ENCODE results near the gene TMEM271. TPM values are rescaled to one million over a fixed set of nuclear protein-coding genes. Genes with fewer than 3 reads are reported as not detected.

The TMEM271 gene
- total RNA-seq, 1 donor from 2014 or later = not detected

DNA sequence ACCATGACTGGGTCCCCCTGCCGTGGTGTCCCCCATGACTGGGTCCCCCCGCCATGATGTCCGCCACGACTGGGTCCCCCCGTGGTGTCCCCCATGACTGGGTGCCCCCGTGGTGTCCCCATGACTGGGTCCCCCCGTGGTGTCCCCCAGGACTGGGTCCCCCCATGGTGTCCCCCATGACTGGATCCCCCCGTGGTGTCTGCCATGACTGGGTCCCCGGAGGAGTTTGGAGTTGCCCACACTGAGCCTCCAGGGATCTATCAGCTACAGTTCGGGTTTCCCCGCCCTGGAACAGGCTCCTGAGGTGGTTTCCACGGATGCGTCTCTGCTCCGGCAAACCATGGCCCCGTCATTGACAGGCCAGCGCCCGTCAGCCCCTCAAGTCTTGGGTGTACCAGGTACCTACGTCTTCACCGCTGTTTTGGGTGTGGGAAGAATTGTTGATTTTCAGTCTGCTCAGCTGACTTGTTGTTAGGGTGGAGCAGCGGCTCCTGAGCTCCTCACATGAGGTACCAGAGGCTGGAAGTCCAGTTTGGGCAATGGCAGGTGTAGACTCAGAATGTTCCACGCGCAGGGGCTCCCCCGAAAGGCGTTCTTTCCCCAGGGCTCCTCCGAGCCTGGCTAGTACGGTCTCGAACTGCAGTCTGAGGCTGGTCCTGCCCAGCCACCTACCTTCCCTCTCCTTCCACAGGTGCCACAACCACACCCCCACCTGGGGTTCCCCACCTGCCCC, 41.0 kb upstream of the TMEM271 start:
- no peak for DNase-seq (ENCODE audit: low read depth)
- Histone ChIP-seq H3K27me3 (ENCODE audit: control insufficient read depth, insufficient read depth, low read length) (no peaks in the 10 kb centered on the region), H3K4me3 (ENCODE audit: low read depth, low read length) (no peak overlapping the region), H3K36me3 (ENCODE audit: control insufficient read depth, insufficient read depth, low read length) (no peaks in the 10 kb centered on the region)
- TF ChIP-seq CTCF (IDR thresholded peaks at IDR 0.05; ENCODE audit: insufficient read depth, low read length, poor library complexity, severe bottlenecking) = no peak

- no peak for TF ChIP-seq CTCF (IDR thresholded peaks at IDR 0.05; ENCODE audit: insufficient read depth, low read length, poor library complexity, severe bottlenecking)
- H3K36me3 ChIP-seq (ENCODE audit: control insufficient read depth, insufficient read depth, low read length) = no peaks in the 10 kb centered on the region
- H3K27me3 ChIP-seq (ENCODE audit: control insufficient read depth, insufficient read depth, low read length) = no peaks in the 10 kb centered on the region
- no peak for DNase-seq (ENCODE audit: low read depth)
- no peak overlapping the region for H3K4me3 ChIP-seq (ENCODE audit: low read depth, low read length)
Measured at GRCh38 chr4:616091-616490, 40.0 kb upstream of the TMEM271 start.

DNA sequence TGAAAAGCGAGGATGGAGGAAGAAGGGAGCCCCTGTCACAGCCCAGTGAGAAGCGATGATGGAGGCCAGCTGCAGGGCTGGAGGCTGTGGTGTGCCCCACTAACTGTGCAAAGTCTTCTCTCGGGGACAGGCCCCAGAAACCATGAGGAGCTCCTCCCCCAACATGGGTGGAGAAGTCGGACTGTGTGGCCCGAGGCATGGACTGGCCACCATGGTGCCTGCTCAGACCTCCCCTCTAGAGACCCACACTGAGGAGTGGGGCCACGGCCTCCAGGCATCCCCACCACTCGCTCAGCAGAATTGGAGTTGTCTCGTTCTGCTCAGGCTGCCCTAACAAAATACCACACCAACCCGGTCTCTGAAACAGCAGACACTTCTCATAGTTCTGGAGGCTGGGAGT, 37.0 kb upstream of the TMEM271 start:
- no peaks in the 10 kb centered on the region for H3K27me3 ChIP-seq (ENCODE audit: control insufficient read depth, insufficient read depth, low read length)
- no peak for TF ChIP-seq CTCF (IDR thresholded peaks at IDR 0.05; ENCODE audit: insufficient read depth, low read length, poor library complexity, severe bottlenecking)
- H3K4me3 ChIP-seq (ENCODE audit: low read depth, low read length) = no peak overlapping the region
- no peaks in the 10 kb centered on the region for H3K36me3 ChIP-seq (ENCODE audit: control insufficient read depth, insufficient read depth, low read length)
- DNase-seq (ENCODE audit: low read depth) = no peak

- no peak overlapping the region for H3K4me3 ChIP-seq (ENCODE audit: low read depth, low read length)
- H3K27me3 ChIP-seq (ENCODE audit: control insufficient read depth, insufficient read depth, low read length) = no peaks in the 10 kb centered on the region
- no peaks in the 10 kb centered on the region for H3K36me3 ChIP-seq (ENCODE audit: control insufficient read depth, insufficient read depth, low read length)
- no peak for DNase-seq (ENCODE audit: low read depth)
- no peak for TF ChIP-seq CTCF (IDR thresholded peaks at IDR 0.05; ENCODE audit: insufficient read depth, low read length, poor library complexity, severe bottlenecking)
Measured at GRCh38 chr4:612749-613125, 36.6 kb upstream of the TMEM271 start.

DNA sequence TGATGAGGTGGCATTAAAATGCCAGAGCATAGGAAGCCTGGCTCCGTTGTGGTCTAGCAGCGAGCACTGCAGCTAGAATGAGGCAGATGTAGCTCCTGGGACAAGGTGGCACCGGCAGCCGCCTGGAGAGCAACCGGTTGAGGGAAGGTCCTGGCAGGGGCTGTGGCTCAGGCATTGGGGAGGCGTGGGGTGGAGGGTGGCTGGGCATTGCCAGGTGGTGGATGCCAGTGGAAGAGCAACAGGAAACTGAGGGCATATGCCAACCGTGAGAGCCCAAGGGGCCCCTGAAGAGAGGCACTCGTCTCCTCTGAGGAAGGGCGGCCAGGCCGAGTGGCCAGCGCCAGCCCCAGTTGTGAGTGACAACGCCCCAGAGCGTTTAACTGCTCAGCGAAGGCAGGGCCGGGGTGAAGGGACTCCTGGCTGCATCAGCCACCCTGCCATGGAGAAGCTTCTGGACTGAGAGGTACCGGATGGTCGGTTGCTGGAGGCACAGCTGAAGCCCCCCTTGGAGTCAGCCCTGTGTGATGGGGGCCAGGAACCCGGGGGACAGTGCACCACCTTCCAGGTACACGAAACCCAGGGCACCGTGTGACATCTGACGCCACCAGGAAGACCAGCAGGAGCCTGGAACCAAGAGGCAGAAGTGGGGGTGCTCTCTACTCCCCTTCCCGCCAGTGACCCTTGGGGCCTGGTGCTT, 36.1 kb upstream of the TMEM271 start:
- Histone ChIP-seq H3K27me3 (ENCODE audit: control insufficient read depth, insufficient read depth, low read length) (no peaks in the 10 kb centered on the region), H3K36me3 (ENCODE audit: control insufficient read depth, insufficient read depth, low read length) (no peaks in the 10 kb centered on the region), H3K4me3 (ENCODE audit: low read depth, low read length) (no peak overlapping the region)
- no peak for DNase-seq (ENCODE audit: low read depth)
- TF ChIP-seq CTCF (IDR thresholded peaks at IDR 0.05; ENCODE audit: insufficient read depth, low read length, poor library complexity, severe bottlenecking) = no peak
